Osteoblast (primary cell): ENCODE results near the gene CLEC16A. TPM values are rescaled to one million over a fixed set of nuclear protein-coding genes. Genes with fewer than 3 reads are reported as not detected.
A peak's percentile ranks its signal among the peaks of the same experiment; 100 is the strongest.

Experiments
- DNase-seq: peaks from one replicate; pipeline ENCODE4 v3.0.0; 2011; ENCODE audit warnings: low spot score, mixed read lengths; ENCODE audit not compliant: insufficient read length; ENCODE audit errors: missing footprints
- H2AFZ ChIP-seq: 2 replicates; pipeline ENCODE4 v1.6.0; 2011; ENCODE audit warnings: mild to moderate bottlenecking, low read length
- H3K27ac ChIP-seq: 2 replicates; pipeline ENCODE4 v1.5.1; 2011; ENCODE audit warnings: mild to moderate bottlenecking, low read depth, low read length, moderate library complexity
- H3K27me3 ChIP-seq: 2 replicates; pipeline ENCODE4 v1.6.0; 2012; ENCODE audit warnings: mild to moderate bottlenecking, control low read depth, inconsistent platforms, low read length, moderate library complexity; ENCODE audit not compliant: insufficient read depth
- H3K36me3 ChIP-seq: 2 replicates; pipeline ENCODE4 v1.5.1; 2011; ENCODE audit warnings: mild to moderate bottlenecking, low read length, control low read depth, moderate library complexity; ENCODE audit not compliant: insufficient read depth
- H3K4me1 ChIP-seq: 2 replicates; pipeline ENCODE4 v1.5.1; 2011; ENCODE audit warnings: mild to moderate bottlenecking, low read length, control low read depth, moderate library complexity; ENCODE audit not compliant: insufficient read depth
- H3K4me2 ChIP-seq: 2 replicates; pipeline ENCODE4 v1.6.0; 2011; ENCODE audit warnings: mild to moderate bottlenecking, low read length; ENCODE audit not compliant: insufficient read depth
- H3K4me3 ChIP-seq: fragments of 200-600 bp; sonication (generic); 3 replicates; pipeline ENCODE4 v1.5.1; 2012; ENCODE audit warnings: mild to moderate bottlenecking, low read length, inconsistent platforms; ENCODE audit not compliant: insufficient read depth
- H3K79me2 ChIP-seq: 2 replicates; pipeline ENCODE4 v1.6.0; 2012; ENCODE audit warnings: mild to moderate bottlenecking, low read length, control low read depth, inconsistent platforms; ENCODE audit not compliant: insufficient read depth
- H3K9me3 ChIP-seq: 2 replicates; pipeline ENCODE4 v1.5.1; 2011; ENCODE audit warnings: low read depth, low read length, control low read depth
- H4K20me1 ChIP-seq: 2 replicates; pipeline ENCODE4 v1.6.0; 2012; ENCODE audit warnings: mild to moderate bottlenecking, low read length, control low read depth; ENCODE audit not compliant: insufficient read depth
- CTCF ChIP-seq: IDR thresholded peaks from 2 replicates; pipeline ENCODE4 v1.5.1; 2011; ENCODE audit warnings: mild to moderate bottlenecking, low read depth, low read length, moderate library complexity; ENCODE audit errors: extremely low read depth
- total RNA-seq: library from RNA; depleted of rRNA; stranded (reverse); fragments of >200 nt; gene quantifications from 2 replicates; pipeline ENCODE4 v1.2.3, GENCODE V29; 2012

Gene CLEC16A
- total RNA-seq, 1 donor, result 25.7 TPM

GRCh38 chr16:11208916-11209665 is 264.7 kb downstream of the CLEC16A start:
- H2AFZ ChIP-seq, result no peak overlapping the region
- H3K27ac ChIP-seq, result no peak overlapping the region
- H3K79me2 ChIP-seq, result no peaks in the 10 kb centered on the region
- H3K4me2 ChIP-seq, result no peak overlapping the region
- no peaks in the 10 kb centered on the region for H3K36me3 ChIP-seq
- TF ChIP-seq CTCF, result no peak
- H3K27me3 ChIP-seq, result peaks cover 5% of the 10 kb centered on the region
- H3K4me1 ChIP-seq, result no peaks in the 10 kb centered on the region
- H3K9me3 ChIP-seq, result peaks cover 2% of the 10 kb centered on the region
- H3K4me3 ChIP-seq, result no peak overlapping the region
- DNase-seq, result peak; percentile 57
- no peaks in the 10 kb centered on the region for H4K20me1 ChIP-seq

- Histone ChIP-seq H3K36me3 (no peaks in the 10 kb centered on the region), H3K4me1 (no peaks in the 10 kb centered on the region), H3K27ac (no peak overlapping the region), H4K20me1 (no peaks in the 10 kb centered on the region), H3K4me3 (no peak overlapping the region), H3K4me2 (no peak overlapping the region), H2AFZ (no peak overlapping the region), H3K9me3 (peaks cover 2% of the 10 kb centered on the region), H3K79me2 (no peaks in the 10 kb centered on the region), H3K27me3 (peaks cover 5% of the 10 kb centered on the region)
- DNase-seq, result no peak
- TF ChIP-seq CTCF, result no peak
Measured at GRCh38 chr16:11210260-11210659, 265.9 kb downstream of the CLEC16A start.

- Histone ChIP-seq H3K4me3 (no peak overlapping the region), H3K36me3 (no peaks in the 10 kb centered on the region), H3K27me3 (peaks cover 5% of the 10 kb centered on the region), H4K20me1 (no peaks in the 10 kb centered on the region), H3K4me1 (no peaks in the 10 kb centered on the region), H2AFZ (no peak overlapping the region), H3K79me2 (no peaks in the 10 kb centered on the region), H3K4me2 (no peak overlapping the region), H3K9me3 (peaks cover 5% of the 10 kb centered on the region), H3K27ac (no peak overlapping the region)
- TF ChIP-seq CTCF, result no peak
- DNase-seq, result peak; percentile 5
Measured at GRCh38 chr16:11211061-11211976, 267.0 kb downstream of the CLEC16A start.
